HepG2 (cell line): ENCODE results near the gene DDX31. TPM values are rescaled to one million over a fixed set of nuclear protein-coding genes. Genes with fewer than 3 reads are reported as not detected.

ENCODE experiments used
- ATF2 ChIP-seq: sonication (generic); formaldehyde crosslinking; IDR thresholded peaks from 2 replicates; pipeline ENCODE4 v1.4.0; 2020; ENCODE audit warnings: missing genetic modification reagents
- IRF9 ChIP-seq: sonication (generic); formaldehyde crosslinking; IDR thresholded peaks from 2 replicates; pipeline ENCODE4 v1.8.0; 2022; ENCODE audit warnings: missing genetic modification reagents, mild to moderate bottlenecking, borderline replicate concordance
- MEIS2 ChIP-seq: sonication (generic); formaldehyde crosslinking; IDR thresholded peaks from 2 replicates; pipeline ENCODE4 v1.9.0; 2021; ENCODE audit warnings: mild to moderate bottlenecking, missing genetic modification reagents
- POLR2AphosphoS5 ChIP-seq: IDR thresholded peaks from 2 replicates; pipeline ENCODE4 v1.6.1; 2012; ENCODE audit warnings: low read depth, low read length
- SATB2 ChIP-seq: sonication (generic); formaldehyde crosslinking; IDR thresholded peaks from 2 replicates; pipeline ENCODE4 v1.5.0; 2020; ENCODE audit warnings: missing genetic modification reagents
- TSC22D2 ChIP-seq: sonication (generic); formaldehyde crosslinking; IDR thresholded peaks from 2 replicates; pipeline ENCODE4 v1.5.1; 2020; ENCODE audit warnings: missing genetic modification reagents, mild to moderate bottlenecking, borderline replicate concordance
- ZBTB34 ChIP-seq: sonication (generic); formaldehyde crosslinking; IDR thresholded peaks from 2 replicates; pipeline ENCODE4 v1.8.0; 2022; ENCODE audit warnings: mild to moderate bottlenecking, missing genetic modification reagents
- ZNF589 ChIP-seq: sonication (generic); formaldehyde crosslinking; conservative IDR thresholded peaks from 2 replicates; pipeline ENCODE4 v1.8.0; 2022; ENCODE audit warnings: mild to moderate bottlenecking, moderate library complexity, missing genetic modification reagents
- ZNF691 ChIP-seq: sonication (generic); formaldehyde crosslinking; IDR thresholded peaks from 2 replicates; pipeline ENCODE4 v1.4.0; 2020; ENCODE audit warnings: missing genetic modification reagents, low read depth, mild to moderate bottlenecking, borderline replicate concordance
- polyA plus RNA-seq, 8 experiments: library from polyadenylated mRNA; depleted of rRNA in 3 of 8; stranded (reverse) in 7 of 8; unstranded in 1 of 8; fragments of >200 nt; fragmentation: Illumina TruSeq in 4 of 8; extraction: Trizol in 4 of 8; gene quantifications; 2 replicates each; pipeline versions ENCODE4 v1.2.1 to v1.2.3, GENCODE V29; 2011 to 2016; ENCODE audit warnings: low read depth in 4 of 8, missing spikeins in 1 of 8, mixed read lengths in 1 of 8; ENCODE audit not compliant: insufficient read depth in 1 of 8
- total RNA-seq, 5 experiments: library from RNA; depleted of rRNA; stranded (reverse); fragments of >200 nt; fragmentation: Illumina TruSeq; extraction: Trizol; gene quantifications; 2 replicates each; pipeline ENCODE4 v1.2.3, GENCODE V29; 2016; ENCODE audit warnings: low read depth in 1 of 5
- TF ChIP-seq, protein P1 (sequence below): sonication (generic); formaldehyde crosslinking; IDR thresholded peaks from 2 replicates; pipeline ENCODE4 v1.5.0; 2020; ENCODE audit warnings: mild to moderate bottlenecking, missing genetic modification reagents
- TF ChIP-seq, protein P2 (sequence below): sonication (generic); formaldehyde crosslinking; IDR thresholded peaks from 2 replicates; pipeline ENCODE4 v1.5.1; 2020; ENCODE audit warnings: mild to moderate bottlenecking, missing genetic modification reagents, moderate library complexity
- TF ChIP-seq, protein P3 (sequence below), 2 experiments: IDR thresholded peaks; 2 replicates each; pipeline ENCODE4 v1.6.1; 2011 to 2012; ENCODE audit warnings: low read length in 2 of 2, borderline replicate concordance in 1 of 2, low read depth in 1 of 2, mild to moderate bottlenecking in 1 of 2, moderate library complexity in 1 of 2

DDX31 gene
- total and polyA plus RNA-seq, 2 of the 13 experiments (the other 11 are each of a cell fraction or from before 2014, with no cell fraction given) = 11.4 to 16.3 TPM

- TF ChIP-seq ZBTB34 (CRISPR knock-in tag) = peak; percentile 58; the same call in 1 of the 2 replicates
- TF ChIP-seq, protein P1, sequence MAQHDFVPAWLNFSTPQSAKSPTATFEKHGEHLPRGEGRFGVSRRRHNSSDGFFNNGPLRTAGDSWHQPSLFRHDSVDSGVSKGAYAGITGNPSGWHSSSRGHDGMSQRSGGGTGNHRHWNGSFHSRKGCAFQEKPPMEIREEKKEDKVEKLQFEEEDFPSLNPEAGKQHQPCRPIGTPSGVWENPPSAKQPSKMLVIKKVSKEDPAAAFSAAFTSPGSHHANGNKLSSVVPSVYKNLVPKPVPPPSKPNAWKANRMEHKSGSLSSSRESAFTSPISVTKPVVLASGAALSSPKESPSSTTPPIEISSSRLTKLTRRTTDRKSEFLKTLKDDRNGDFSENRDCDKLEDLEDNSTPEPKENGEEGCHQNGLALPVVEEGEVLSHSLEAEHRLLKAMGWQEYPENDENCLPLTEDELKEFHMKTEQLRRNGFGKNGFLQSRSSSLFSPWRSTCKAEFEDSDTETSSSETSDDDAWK = no peak
- TF ChIP-seq, protein P2, sequence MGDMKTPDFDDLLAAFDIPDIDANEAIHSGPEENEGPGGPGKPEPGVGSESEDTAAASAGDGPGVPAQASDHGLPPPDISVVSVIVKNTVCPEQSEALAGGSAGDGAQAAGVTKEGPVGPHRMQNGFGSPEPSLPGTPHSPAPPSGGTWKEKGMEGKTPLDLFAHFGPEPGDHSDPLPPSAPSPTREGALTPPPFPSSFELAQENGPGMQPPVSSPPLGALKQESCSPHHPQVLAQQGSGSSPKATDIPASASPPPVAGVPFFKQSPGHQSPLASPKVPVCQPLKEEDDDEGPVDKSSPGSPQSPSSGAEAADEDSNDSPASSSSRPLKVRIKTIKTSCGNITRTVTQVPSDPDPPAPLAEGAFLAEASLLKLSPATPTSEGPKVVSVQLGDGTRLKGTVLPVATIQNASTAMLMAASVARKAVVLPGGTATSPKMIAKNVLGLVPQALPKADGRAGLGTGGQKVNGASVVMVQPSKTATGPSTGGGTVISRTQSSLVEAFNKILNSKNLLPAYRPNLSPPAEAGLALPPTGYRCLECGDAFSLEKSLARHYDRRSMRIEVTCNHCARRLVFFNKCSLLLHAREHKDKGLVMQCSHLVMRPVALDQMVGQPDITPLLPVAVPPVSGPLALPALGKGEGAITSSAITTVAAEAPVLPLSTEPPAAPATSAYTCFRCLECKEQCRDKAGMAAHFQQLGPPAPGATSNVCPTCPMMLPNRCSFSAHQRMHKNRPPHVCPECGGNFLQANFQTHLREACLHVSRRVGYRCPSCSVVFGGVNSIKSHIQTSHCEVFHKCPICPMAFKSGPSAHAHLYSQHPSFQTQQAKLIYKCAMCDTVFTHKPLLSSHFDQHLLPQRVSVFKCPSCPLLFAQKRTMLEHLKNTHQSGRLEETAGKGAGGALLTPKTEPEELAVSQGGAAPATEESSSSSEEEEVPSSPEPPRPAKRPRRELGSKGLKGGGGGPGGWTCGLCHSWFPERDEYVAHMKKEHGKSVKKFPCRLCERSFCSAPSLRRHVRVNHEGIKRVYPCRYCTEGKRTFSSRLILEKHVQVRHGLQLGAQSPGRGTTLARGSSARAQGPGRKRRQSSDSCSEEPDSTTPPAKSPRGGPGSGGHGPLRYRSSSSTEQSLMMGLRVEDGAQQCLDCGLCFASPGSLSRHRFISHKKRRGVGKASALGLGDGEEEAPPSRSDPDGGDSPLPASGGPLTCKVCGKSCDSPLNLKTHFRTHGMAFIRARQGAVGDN (CRISPR knock-in tag) = peak; percentile 99
- TF ChIP-seq ZNF589 = peak; percentile 86; the same call in 1 of the 2 replicates
- peak; percentile 52 for TF ChIP-seq MEIS2 (CRISPR knock-in tag)
- TF ChIP-seq IRF9 (CRISPR knock-in tag) = peak; percentile 76; the same call in 1 of the 2 replicates
- TF ChIP-seq POLR2AphosphoS5 = peak; percentile 53
- peak; percentile 90 for TF ChIP-seq SATB2
- peak; percentile 74; the same call in 1 of the 2 replicates for TF ChIP-seq ATF2 (CRISPR knock-in tag)
- TF ChIP-seq, protein P3, sequence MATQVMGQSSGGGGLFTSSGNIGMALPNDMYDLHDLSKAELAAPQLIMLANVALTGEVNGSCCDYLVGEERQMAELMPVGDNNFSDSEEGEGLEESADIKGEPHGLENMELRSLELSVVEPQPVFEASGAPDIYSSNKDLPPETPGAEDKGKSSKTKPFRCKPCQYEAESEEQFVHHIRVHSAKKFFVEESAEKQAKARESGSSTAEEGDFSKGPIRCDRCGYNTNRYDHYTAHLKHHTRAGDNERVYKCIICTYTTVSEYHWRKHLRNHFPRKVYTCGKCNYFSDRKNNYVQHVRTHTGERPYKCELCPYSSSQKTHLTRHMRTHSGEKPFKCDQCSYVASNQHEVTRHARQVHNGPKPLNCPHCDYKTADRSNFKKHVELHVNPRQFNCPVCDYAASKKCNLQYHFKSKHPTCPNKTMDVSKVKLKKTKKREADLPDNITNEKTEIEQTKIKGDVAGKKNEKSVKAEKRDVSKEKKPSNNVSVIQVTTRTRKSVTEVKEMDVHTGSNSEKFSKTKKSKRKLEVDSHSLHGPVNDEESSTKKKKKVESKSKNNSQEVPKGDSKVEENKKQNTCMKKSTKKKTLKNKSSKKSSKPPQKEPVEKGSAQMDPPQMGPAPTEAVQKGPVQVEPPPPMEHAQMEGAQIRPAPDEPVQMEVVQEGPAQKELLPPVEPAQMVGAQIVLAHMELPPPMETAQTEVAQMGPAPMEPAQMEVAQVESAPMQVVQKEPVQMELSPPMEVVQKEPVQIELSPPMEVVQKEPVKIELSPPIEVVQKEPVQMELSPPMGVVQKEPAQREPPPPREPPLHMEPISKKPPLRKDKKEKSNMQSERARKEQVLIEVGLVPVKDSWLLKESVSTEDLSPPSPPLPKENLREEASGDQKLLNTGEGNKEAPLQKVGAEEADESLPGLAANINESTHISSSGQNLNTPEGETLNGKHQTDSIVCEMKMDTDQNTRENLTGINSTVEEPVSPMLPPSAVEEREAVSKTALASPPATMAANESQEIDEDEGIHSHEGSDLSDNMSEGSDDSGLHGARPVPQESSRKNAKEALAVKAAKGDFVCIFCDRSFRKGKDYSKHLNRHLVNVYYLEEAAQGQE (IDR thresholded peaks at IDR 0.05; ENCODE audit: borderline replicate concordance in 1 of 2, low read depth in 1 of 2, low read length in 2 of 2) = no peak
- TF ChIP-seq ZNF691 = peak; percentile 66; the same call in 1 of the 2 replicates
- TF ChIP-seq TSC22D2 = peak; percentile 73; the same call in 1 of the 2 replicates
Measured at GRCh38 chr9:132669698-132670456, at the start of gene DDX31 (continued).
